Right atrium auricular region (tissue), 2 donors: ENCODE measurements around the gene SPATA20. TPM values are rescaled to one million over a fixed set of nuclear protein-coding genes. Genes with fewer than 3 reads are reported as not detected.
A peak's percentile ranks its signal among the peaks of the same experiment; 100 is the strongest.

ENCODE experiments used
- DNase-seq: peaks from one replicate; pipeline ENCODE4 v3.0.0-alpha.2; 2019; ENCODE audit warnings: low spot score
- H3K27ac ChIP-seq, 2 donors: fragments of 200-600 bp; sonication (generic); 1 replicate in 1 of 2; 2 replicates in 1 of 2; pipeline ENCODE4 v1.5.1; 2016 to 2019
- H3K27me3 ChIP-seq, 2 donors: fragments of 200-600 bp; sonication (generic); one replicate each; pipeline versions ENCODE4 v1.5.1 to v1.6.0; 2017 to 2019
- H3K36me3 ChIP-seq: fragments of 200-600 bp; sonication (generic); one replicate; pipeline ENCODE4 v1.5.1; 2016
- H3K4me1 ChIP-seq, 2 donors: fragments of 200-600 bp; sonication (generic); one replicate each; pipeline versions ENCODE4 v1.5.1 to v1.6.0; 2017 to 2019
- H3K4me3 ChIP-seq, 2 donors: fragments of 200-600 bp; sonication (generic); 1 replicate in 1 of 2; 2 replicates in 1 of 2; pipeline ENCODE4 v1.5.1; 2017 to 2019; ENCODE audit warnings: mild to moderate bottlenecking in 1 of 2, moderate library complexity in 1 of 2
- H3K9me3 ChIP-seq, 2 donors: fragments of 200-600 bp; sonication (generic); one replicate each; pipeline ENCODE4 v1.5.1; 2019
- total RNA-seq, 2 donors: library from RNA; depleted of rRNA; stranded (reverse); fragments of >200 nt; gene quantifications; one replicate each; pipeline ENCODE4 v1.1.0, GENCODE V29; 2016
- TF ChIP-seq, protein P1 (sequence below), 2 donors: fragments of 200-600 bp; sonication (generic); IDR thresholded peaks; one replicate each; pipeline ENCODE4 v1.5.1; 2019; ENCODE audit warnings: antibody characterized with exemption in 2 of 2

SPATA20 gene
- total RNA-seq, 2 donors from 2014 or later: 42.8 to 59.3 TPM

DNA sequence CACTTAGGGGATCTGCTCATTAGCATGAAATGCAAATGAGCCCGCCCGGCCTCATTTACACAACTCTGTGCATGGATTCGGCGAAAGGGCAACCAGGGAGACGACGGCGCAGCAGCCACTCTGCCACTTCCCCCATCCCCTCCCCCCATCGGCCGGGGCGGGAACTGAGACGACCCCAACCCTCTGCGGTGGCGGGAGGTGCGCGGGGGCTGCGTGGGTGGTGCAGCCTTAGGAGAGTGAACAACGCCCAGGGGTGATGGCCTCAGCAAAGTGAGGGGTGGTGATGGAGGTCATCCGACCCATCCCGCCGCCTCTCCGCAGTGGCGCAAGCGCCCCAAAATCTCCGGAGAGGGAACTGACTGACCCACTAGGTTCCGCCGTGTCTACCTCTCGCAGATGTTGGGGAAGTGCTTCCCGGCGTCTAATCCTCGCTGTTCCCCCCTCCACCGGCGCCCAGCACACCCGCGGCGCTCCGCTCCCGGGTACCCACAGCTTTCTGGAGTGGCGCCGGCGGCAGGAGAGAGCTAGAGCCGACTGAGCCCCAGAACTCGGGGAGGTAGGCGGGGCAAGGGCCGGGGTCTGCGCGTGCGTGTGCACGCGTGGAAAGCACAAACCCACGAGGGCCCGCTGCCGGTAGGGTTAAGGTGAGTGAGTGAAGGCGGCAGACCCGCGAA lies 12.1 kb downstream of the SPATA20 start:
- Histone ChIP-seq H3K27ac (no peak overlapping the region), H3K27me3 (peaks cover 0 to 20% of the 10 kb centered on the region in 2 donors), H3K9me3 (no peaks in the 10 kb centered on the region), H3K4me1 (peaks cover 0 to 48% of the 10 kb centered on the region in 2 donors), H3K4me3 (peak overlapping the region in 1 of 2 donors; percentile 65), H3K36me3 (peaks cover 4% of the 10 kb centered on the region)
- TF ChIP-seq, protein P1, sequence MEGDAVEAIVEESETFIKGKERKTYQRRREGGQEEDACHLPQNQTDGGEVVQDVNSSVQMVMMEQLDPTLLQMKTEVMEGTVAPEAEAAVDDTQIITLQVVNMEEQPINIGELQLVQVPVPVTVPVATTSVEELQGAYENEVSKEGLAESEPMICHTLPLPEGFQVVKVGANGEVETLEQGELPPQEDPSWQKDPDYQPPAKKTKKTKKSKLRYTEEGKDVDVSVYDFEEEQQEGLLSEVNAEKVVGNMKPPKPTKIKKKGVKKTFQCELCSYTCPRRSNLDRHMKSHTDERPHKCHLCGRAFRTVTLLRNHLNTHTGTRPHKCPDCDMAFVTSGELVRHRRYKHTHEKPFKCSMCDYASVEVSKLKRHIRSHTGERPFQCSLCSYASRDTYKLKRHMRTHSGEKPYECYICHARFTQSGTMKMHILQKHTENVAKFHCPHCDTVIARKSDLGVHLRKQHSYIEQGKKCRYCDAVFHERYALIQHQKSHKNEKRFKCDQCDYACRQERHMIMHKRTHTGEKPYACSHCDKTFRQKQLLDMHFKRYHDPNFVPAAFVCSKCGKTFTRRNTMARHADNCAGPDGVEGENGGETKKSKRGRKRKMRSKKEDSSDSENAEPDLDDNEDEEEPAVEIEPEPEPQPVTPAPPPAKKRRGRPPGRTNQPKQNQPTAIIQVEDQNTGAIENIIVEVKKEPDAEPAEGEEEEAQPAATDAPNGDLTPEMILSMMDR (IDR thresholded peaks at IDR 0.05): no peak
- no peak for DNase-seq

DNA sequence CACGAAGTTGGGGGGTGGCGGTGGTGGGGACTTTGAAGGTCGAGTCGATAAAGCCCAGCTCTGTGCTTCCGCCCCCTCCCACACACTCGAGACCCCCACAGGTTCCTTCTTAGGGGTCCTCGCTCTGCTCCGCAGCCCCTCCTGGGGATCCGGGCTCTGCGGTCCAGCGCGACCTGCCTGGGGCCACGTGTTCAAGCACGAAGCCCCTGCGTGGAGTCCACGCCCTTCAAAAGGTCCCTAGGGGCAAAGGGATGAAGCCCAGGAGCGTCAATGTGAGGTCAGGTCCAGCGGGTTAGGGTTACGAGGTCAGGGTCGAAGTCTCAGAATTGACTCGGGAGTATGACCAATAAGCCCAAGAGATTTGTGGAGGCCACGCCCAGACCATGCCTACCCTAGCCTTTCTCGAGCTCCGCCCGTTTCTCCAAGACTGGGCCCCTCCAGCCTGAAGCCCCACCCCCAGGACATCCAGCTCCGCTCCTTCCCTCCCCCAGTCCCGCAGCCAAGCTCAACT lies 12.8 kb downstream of the SPATA20 start:
- H3K27me3 ChIP-seq: peaks cover 0 to 20% of the 10 kb centered on the region in 2 donors
- peak overlapping the region; percentile 44 to 65 for H3K4me3 ChIP-seq
- H3K9me3 ChIP-seq: no peaks in the 10 kb centered on the region
- peak overlapping the region in 1 of 2 donors; percentile 38 for H3K27ac ChIP-seq
- peak; percentile 71 for DNase-seq
- peaks cover 0 to 52% of the 10 kb centered on the region in 2 donors for H3K4me1 ChIP-seq
- TF ChIP-seq, protein P1 (IDR thresholded peaks at IDR 0.05): no peak
- peaks cover 4% of the 10 kb centered on the region for H3K36me3 ChIP-seq

DNA sequence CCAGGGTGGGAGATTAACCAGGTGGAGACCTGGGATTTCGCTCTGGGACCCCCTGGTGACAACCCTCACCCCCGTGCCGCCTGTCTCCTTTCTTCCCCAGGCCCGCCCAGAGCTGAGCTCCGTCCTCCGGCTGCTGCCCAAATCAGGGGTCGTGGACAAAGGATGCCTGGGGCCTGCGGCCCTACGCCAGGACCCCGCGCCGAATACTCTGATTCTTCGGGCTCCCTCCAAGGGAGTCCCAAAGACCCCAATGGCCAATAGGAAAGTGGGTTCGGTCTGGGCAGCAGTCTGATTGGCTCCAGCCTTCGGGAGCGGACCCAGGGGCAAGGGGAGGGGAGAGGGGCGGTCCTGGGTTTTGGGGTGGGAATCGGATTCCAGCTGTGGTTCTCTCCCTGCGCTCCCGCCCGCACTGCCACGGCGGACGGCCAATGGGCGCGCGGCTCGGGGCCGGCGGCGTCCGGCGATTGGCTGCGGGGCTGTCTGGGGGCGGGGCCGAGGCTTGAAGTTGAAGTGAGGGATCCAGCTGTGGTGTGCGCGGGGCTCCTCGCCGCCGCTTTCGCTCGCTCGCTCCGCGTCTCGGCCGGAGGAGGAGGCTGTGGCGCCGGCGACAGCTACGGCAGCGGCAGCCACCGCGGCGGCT lies 13.3 kb downstream of the SPATA20 start, which contains the start of gene CACNA1G:
Gene CACNA1G, plus strand, starts transcription at position 531 of the 640 bp plus-strand sequence. CDS start 745 bp downstream, outside the sequence.
- Histone ChIP-seq H3K36me3 (peaks cover 4% of the 10 kb centered on the region), H3K4me3 (peak within 1 kb of the TSS; percentile 44 to 65), H3K9me3 (no peaks in the 10 kb centered on the region), H3K27ac (peak within 1 kb of the TSS; percentile 35 to 38), H3K4me1 (peaks cover 0 to 58% of the 10 kb centered on the region in 2 donors), H3K27me3 (peaks cover 0 to 20% of the 10 kb centered on the region in 2 donors)
- TF ChIP-seq, protein P1 (IDR thresholded peaks at IDR 0.05): no peak
- DNase-seq: peak; percentile 94

DNA sequence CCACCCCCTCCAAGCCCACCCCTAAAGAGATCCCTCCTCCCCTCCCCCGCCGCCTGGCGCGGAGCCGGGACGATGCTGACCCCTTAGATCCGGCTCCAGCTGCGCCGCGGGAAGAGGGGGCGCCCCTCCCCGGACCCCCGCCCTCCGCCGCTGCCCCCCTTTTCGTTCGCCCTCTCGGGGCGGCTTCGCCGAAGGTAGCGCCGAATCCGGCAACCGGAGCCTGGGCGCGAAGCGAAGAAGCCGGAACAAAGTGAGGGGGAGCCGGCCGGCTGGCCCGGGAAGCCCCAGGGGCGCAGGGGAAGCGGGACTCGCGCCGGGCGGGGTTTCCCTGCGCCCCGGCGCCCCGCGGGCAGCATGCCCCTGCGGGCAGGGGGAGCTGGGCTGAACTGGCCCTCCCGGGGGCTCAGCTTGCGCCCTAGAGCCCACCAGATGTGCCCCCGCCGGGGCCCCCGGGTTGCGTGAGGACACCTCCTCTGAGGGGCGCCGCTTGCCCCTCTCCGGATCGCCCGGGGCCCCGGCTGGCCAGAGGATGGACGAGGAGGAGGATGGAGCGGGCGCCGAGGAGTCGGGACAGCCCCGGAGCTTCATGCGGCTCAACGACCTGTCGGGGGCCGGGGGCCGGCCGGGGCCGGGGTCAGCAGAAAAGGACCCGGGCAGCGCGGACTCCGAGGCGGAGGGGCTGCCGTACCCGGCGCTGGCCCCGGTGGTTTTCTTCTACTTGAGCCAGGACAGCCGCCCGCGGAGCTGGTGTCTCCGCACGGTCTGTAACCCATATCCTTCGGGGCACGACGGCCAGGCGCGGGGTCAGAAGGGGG lies 14.2 kb downstream of the SPATA20 start:
- no peak for DNase-seq
- Histone ChIP-seq H3K4me1 (peaks cover 0 to 66% of the 10 kb centered on the region in 2 donors), H3K36me3 (no peaks in the 10 kb centered on the region), H3K4me3 (peak overlapping the region; percentile 44 to 65), H3K27ac (peak overlapping the region; percentile 35 to 38), H3K27me3 (peaks cover 0 to 20% of the 10 kb centered on the region in 2 donors), H3K9me3 (no peaks in the 10 kb centered on the region)
- TF ChIP-seq, protein P1 (IDR thresholded peaks at IDR 0.05): no peak

DNA sequence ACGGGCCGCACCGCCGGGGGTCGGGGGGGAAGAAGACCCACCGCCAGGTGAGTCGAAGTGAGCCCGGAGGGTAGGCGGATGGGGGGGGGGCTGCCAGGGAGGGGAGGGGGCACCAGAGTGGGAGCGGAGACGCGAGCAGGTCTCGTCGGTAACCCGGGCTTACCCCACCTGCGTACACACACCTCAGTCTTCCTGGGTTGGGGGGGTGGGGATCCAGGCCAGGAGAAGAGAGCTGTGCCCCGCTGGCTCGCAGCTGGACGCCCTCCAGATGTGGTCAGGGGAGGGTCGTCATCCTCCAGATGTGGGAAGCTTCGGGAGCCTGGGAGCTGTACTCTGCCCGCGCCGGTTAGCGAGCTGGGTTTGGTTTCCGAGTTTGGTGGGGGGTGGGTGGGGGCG lies 14.8 kb downstream of the SPATA20 start:
- Histone ChIP-seq H3K4me3 (peak overlapping the region; percentile 44 to 65), H3K4me1 (peaks cover 0 to 70% of the 10 kb centered on the region in 2 donors), H3K27ac (peak overlapping the region in 1 of 2 donors; percentile 33), H3K36me3 (no peaks in the 10 kb centered on the region), H3K27me3 (peaks cover 0 to 20% of the 10 kb centered on the region in 2 donors), H3K9me3 (no peaks in the 10 kb centered on the region)
- no peak for DNase-seq
- TF ChIP-seq, protein P1 (IDR thresholded peaks at IDR 0.05): no peak
